HCT116 (cell line): ENCODE results near the gene PRDM11. TPM values are rescaled to one million over a fixed set of nuclear protein-coding genes. Genes with fewer than 3 reads are reported as not detected.

Experiments
- ATAC-seq: fragments of 200-7000 bp; cut with Tn5 transposase; 2 replicates; pipeline ENCODE4 v1.9.1; 2020; ENCODE audit warnings: mild to moderate bottlenecking, moderate library complexity
- BruUV-seq: library from RNA; stranded (reverse); fragments of 400-500 nt; replicated peaks from 2 replicates; lab custom pipeline; 2021; lab: Mats Ljungman, UMichigan
- CTCF ChIA-PET: fragments of 300-600 bp; sonication (Branson Sonifier 250); formaldehyde crosslinking; loops from one replicate; lab custom pipeline; 2021; ENCODE audit warnings: antibody characterized with exemption; lab: Charles Lee
- POLR2A ChIA-PET: fragments of 300-600, 350-600 bp; sonication (Branson Sonifier 250); formaldehyde crosslinking; loops from one replicate; lab custom pipeline; 2021; ENCODE audit warnings: antibody characterized with exemption; lab: Charles Lee
- RAD21 ChIA-PET, 2 experiments: fragments of 300-600 bp; sonication (Branson Sonifier 250); formaldehyde crosslinking; loops; one replicate each; lab custom pipeline; 2023; ENCODE audit warnings: low total read pairs in 2 of 2; ENCODE audit not compliant: uncharacterized antibody in 2 of 2, unreplicated experiment in 2 of 2, low non-redundant PET in 1 of 2; lab: Charles Lee
- DNase-seq: peaks from one replicate; pipeline ENCODE4 v3.0.0-alpha.2; 2010; ENCODE audit warnings: low read depth, low spot score
- H2AFZ ChIP-seq: fragments of 200-600 bp; shearing (Covaris generic), sonication (generic); 2 replicates; pipeline ENCODE4 v1.6.1; 2017; ENCODE audit warnings: low read depth, mixed run types, mixed read lengths, antibody characterized with exemption, low read length; ENCODE audit not compliant: poor library complexity, severe bottlenecking
- H3K27ac ChIP-seq: 2 replicates; pipeline ENCODE4 v1.5.1; 2012; ENCODE audit warnings: low read depth, low read length
- H3K27me3 ChIP-seq: fragments of 200-600 bp; sonication (generic); 2 replicates; pipeline ENCODE4 v1.6.1; 2016; ENCODE audit warnings: mixed run types, low read length, mixed read lengths; ENCODE audit not compliant: insufficient read depth
- H3K36me3 ChIP-seq, 2 experiments: fragments of 200-500 bp in 1 of 2; fragments of 200-600 bp in 1 of 2; sonication (Bioruptor generic) in 1 of 2; sonication (generic) in 1 of 2; 2 replicates each; pipeline versions ENCODE4 v1.5.1 to v1.6.1; 2014 to 2016; ENCODE audit warnings: low read length in 2 of 2, inconsistent platforms in 1 of 2, mixed read lengths in 1 of 2, mixed run types in 1 of 2; ENCODE audit not compliant: insufficient read depth in 2 of 2, control insufficient read depth in 1 of 2
- H3K4me1 ChIP-seq, 2 experiments: fragments of 200-600 bp in 1 of 2; sonication (generic) in 1 of 2; 2 replicates each; pipeline versions ENCODE4 v1.5.1 to v1.6.1; 2012 to 2017; ENCODE audit warnings: low read length in 2 of 2, inconsistent platforms in 1 of 2, mild to moderate bottlenecking in 1 of 2, mixed read lengths in 1 of 2, mixed run types in 1 of 2, moderate library complexity in 1 of 2; ENCODE audit not compliant: insufficient read depth in 2 of 2, control insufficient read depth in 1 of 2
- H3K4me2 ChIP-seq: fragments of 200-600 bp; sonication (generic); 2 replicates; pipeline ENCODE4 v1.6.1; 2017; ENCODE audit warnings: mixed run types, low read length, mixed read lengths
- H3K4me3 ChIP-seq, 2 experiments: fragments of 200-600 bp in 1 of 2; sonication (generic) in 1 of 2; replicated peaks in 1 of 2; 2 replicates each; pipeline ENCODE4 v1.5.1; 2011 to 2016; ENCODE audit warnings: low read length in 2 of 2, control low read depth in 1 of 2, low read depth in 1 of 2, mild to moderate bottlenecking in 1 of 2, mixed read lengths in 1 of 2, mixed run types in 1 of 2
- H3K79me2 ChIP-seq: fragments of 200-600 bp; sonication (generic); 2 replicates; pipeline ENCODE4 v1.6.1; 2017; ENCODE audit warnings: mild to moderate bottlenecking, mixed run types, low read length, moderate library complexity, mixed read lengths; ENCODE audit not compliant: insufficient read depth
- H3K9ac ChIP-seq: fragments of 200-600 bp; sonication (generic); 2 replicates; pipeline ENCODE4 v1.6.1; 2016; ENCODE audit warnings: low read length, mixed read lengths
- H3K9me2 ChIP-seq: fragments of 200-600 bp; sonication (generic), shearing (Covaris generic); 2 replicates; pipeline ENCODE4 v1.6.1; 2017; ENCODE audit warnings: mixed run types, mild to moderate bottlenecking, moderate library complexity; ENCODE audit not compliant: insufficient read depth
- H3K9me3 ChIP-seq, 2 experiments: fragments of 200-500 bp in 1 of 2; fragments of 200-600 bp in 1 of 2; sonication (Bioruptor generic) in 1 of 2; sonication (generic) in 1 of 2; 2 replicates each; pipeline ENCODE4 v1.6.1; 2014 to 2017; ENCODE audit warnings: low read length in 2 of 2, mixed read lengths in 2 of 2, inconsistent platforms in 1 of 2, low read depth in 1 of 2, mild to moderate bottlenecking in 1 of 2, mixed run types in 1 of 2, moderate library complexity in 1 of 2; ENCODE audit not compliant: control insufficient read depth in 1 of 2, insufficient read depth in 1 of 2
- H4K20me1 ChIP-seq: fragments of 200-600 bp; sonication (generic), shearing (Covaris generic); 2 replicates; pipeline ENCODE4 v1.6.1; 2017; ENCODE audit warnings: mixed run types, mild to moderate bottlenecking, moderate library complexity; ENCODE audit not compliant: insufficient read depth
- ATF3 ChIP-seq: IDR thresholded peaks from 2 replicates; pipeline ENCODE4 v1.6.1; 2012
- CBX3 ChIP-seq: IDR thresholded peaks from 2 replicates; pipeline ENCODE4 v1.6.1; 2012; ENCODE audit warnings: low read depth
- CEBPB ChIP-seq: IDR thresholded peaks from 2 replicates; pipeline ENCODE4 v1.6.1; 2012; ENCODE audit warnings: low read depth
- CTCF ChIP-seq, 3 experiments: fragments of 200-600 bp in 1 of 3; sonication (generic) in 1 of 3; IDR thresholded peaks in 2 of 3; conservative IDR thresholded peaks in 1 of 3; 2 replicates each; pipeline ENCODE4 v1.5.1; 2012 to 2017; ENCODE audit warnings: low read depth in 2 of 3, low read length in 2 of 3, antibody characterized with exemption in 1 of 3, borderline replicate concordance in 1 of 3, control low read depth in 1 of 3, mild to moderate bottlenecking in 1 of 3, mixed read lengths in 1 of 3, mixed run types in 1 of 3, moderate library complexity in 1 of 3; ENCODE audit not compliant: insufficient read depth in 1 of 3
- ELF1 ChIP-seq: IDR thresholded peaks from 2 replicates; pipeline ENCODE4 v1.6.1; 2012; ENCODE audit warnings: low read depth, borderline replicate concordance
- EZH2phosphoT487 ChIP-seq: fragments of 200-600 bp; IDR thresholded peaks from 2 replicates; pipeline ENCODE4 v1.6.1; 2018; ENCODE audit warnings: antibody characterized with exemption, borderline replicate concordance
- FOSL1 ChIP-seq: IDR thresholded peaks from 2 replicates; pipeline ENCODE4 v1.6.1; 2012; ENCODE audit warnings: low read depth
- JUND ChIP-seq: IDR thresholded peaks from 2 replicates; pipeline ENCODE4 v1.6.1; 2012
- POLR2A ChIP-seq: IDR thresholded peaks from 2 replicates; pipeline ENCODE4 v1.7.0; 2011; ENCODE audit warnings: borderline replicate concordance; ENCODE audit not compliant: insufficient read depth, insufficient read length; ENCODE audit errors: extremely low read depth
- POLR2AphosphoS5 ChIP-seq: IDR thresholded peaks from 2 replicates; pipeline ENCODE4 v1.6.1; 2011; ENCODE audit warnings: mild to moderate bottlenecking, low read depth, low read length, moderate library complexity
- RAD21 ChIP-seq: IDR thresholded peaks from 2 replicates; pipeline ENCODE4 v1.6.1; 2012; ENCODE audit warnings: low read depth, mild to moderate bottlenecking
- SIN3A ChIP-seq: IDR thresholded peaks from 2 replicates; pipeline ENCODE4 v1.6.1; 2012; ENCODE audit warnings: low read depth
- SP1 ChIP-seq: IDR thresholded peaks from 2 replicates; pipeline ENCODE4 v1.6.1; 2012; ENCODE audit warnings: low read depth
- TCF7L2 ChIP-seq: IDR thresholded peaks from 2 replicates; pipeline ENCODE4 v1.7.0; 2011; ENCODE audit warnings: borderline replicate concordance, inconsistent platforms; ENCODE audit not compliant: insufficient read depth, insufficient read length; ENCODE audit errors: extremely low read depth
- YY1 ChIP-seq: IDR thresholded peaks from 2 replicates; pipeline ENCODE4 v1.6.1; 2011; ENCODE audit warnings: low read length, low read depth, moderate library complexity, mild to moderate bottlenecking; ENCODE audit not compliant: insufficient replicate concordance; ENCODE audit errors: extremely low read depth
- ZBTB33 ChIP-seq: IDR thresholded peaks from 2 replicates; pipeline ENCODE4 v1.6.1; 2011; ENCODE audit warnings: mild to moderate bottlenecking, low read length, moderate library complexity; ENCODE audit not compliant: insufficient replicate concordance; ENCODE audit errors: extremely low read depth
- ZFX ChIP-seq: fragments of 450-650 bp; IDR thresholded peaks from 2 replicates; pipeline ENCODE4 v1.6.1; 2017
- ZNF274 ChIP-seq: fragments of 200-500 bp; sonication (Bioruptor generic); IDR thresholded peaks from 2 replicates; pipeline ENCODE4 v1.6.1; 2014; ENCODE audit warnings: mild to moderate bottlenecking, low read depth, low read length, inconsistent platforms
- intact Hi-C: fragments of 100-400 bp; cut with micrococcal nuclease; formaldehyde crosslinking; loops from 2 replicates; pipeline ENCODE4 v1.10.0; 2022
- total RNA-seq: library from RNA; stranded (reverse); gene quantifications from one replicate; pipeline ENCODE4 v1.2.1, GENCODE V29; 2021; ENCODE audit not compliant: unreplicated experiment

The PRDM11 gene
- total RNA-seq, 1 experiment from 2014 or later = 9.3 TPM

- intact Hi-C loops = no loop called here
- Histone ChIP-seq H3K27ac (no peak overlapping the region), H3K4me1 (no peaks in the 10 kb centered on the region), H3K79me2 (no peaks in the 10 kb centered on the region), H3K27me3 (peaks cover 45% of the 10 kb centered on the region), H3K4me2 (no peak overlapping the region), H3K9me2 (no peaks in the 10 kb centered on the region), H3K9me3 (no peaks in the 10 kb centered on the region), H3K4me3 (no peak overlapping the region), H3K9ac (no peak overlapping the region), H4K20me1 (no peaks in the 10 kb centered on the region), H3K36me3 (no peaks in the 10 kb centered on the region), H2AFZ (no peak overlapping the region)
- no TSS peak for BruUV-seq
- ATAC-seq (no peak), DNase-seq (no peak)
- no peak for TF ChIP-seq POLR2A
- no peak for TF ChIP-seq RAD21
- ChIA-PET POLR2A (interaction anchor here (0.8 kb wide), 1 partner anchor 241 kb away, joined by 5 read pairs; no protein-coding TSS in a partner anchor), RAD21 (no interaction called here), CTCF (interaction anchor here (1.9 to 10.7 kb wide), 2 partner anchors 12 to 161 kb away, joined by 5 to 236 read pairs; no protein-coding TSS in a partner anchor)
Measured at GRCh38 chr11:45098929-45099328, 47.5 kb upstream of the PRDM11 start.

- CTCF ChIA-PET = interaction anchor here (1.4 to 10.7 kb wide), 3 partner anchors 9 to 173 kb away, joined by 3 to 236 read pairs (median 126); no protein-coding TSS in a partner anchor
- Histone ChIP-seq H3K9me3 (no peaks in the 10 kb centered on the region), H3K36me3 (no peaks in the 10 kb centered on the region), H3K79me2 (no peaks in the 10 kb centered on the region), H3K9ac (no peak overlapping the region), H3K4me3 (no peak overlapping the region), H4K20me1 (no peaks in the 10 kb centered on the region), H3K4me2 (no peak overlapping the region), H2AFZ (no peak overlapping the region), H3K4me1 (no peaks in the 10 kb centered on the region), H3K27ac (no peak overlapping the region), H3K9me2 (no peaks in the 10 kb centered on the region), H3K27me3 (peaks cover 40% of the 10 kb centered on the region)
- ATAC-seq (peak; percentile 61; the same call in 1 of the 2 replicates), DNase-seq (no peak)
- intact Hi-C loops = no loop called here
- RAD21 ChIA-PET = no interaction called here
- BruUV-seq = no TSS peak
- POLR2A ChIA-PET = no interaction called here
- TF ChIP-seq ZNF274 = no peak
- no peak for TF ChIP-seq SP1
- TF ChIP-seq ZFX = no peak
- TF ChIP-seq POLR2AphosphoS5 = no peak
- TF ChIP-seq EZH2phosphoT487 = no peak
- TF ChIP-seq ZBTB33 = no peak
- TF ChIP-seq JUND = no peak
- no peak for TF ChIP-seq CBX3
- TF ChIP-seq CTCF (IDR thresholded peaks at IDR 0.05 in 2 of 3, conservative IDR thresholded peaks at IDR 0.05 in 1 of 3; ENCODE audit: borderline replicate concordance in 1 of 3, insufficient read depth in 1 of 3, low read depth in 2 of 3, low read length in 2 of 3) = no peak
- no peak for TF ChIP-seq FOSL1
- TF ChIP-seq SIN3A = no peak
- no peak for TF ChIP-seq ELF1
- TF ChIP-seq POLR2A = no peak
- no peak for TF ChIP-seq CEBPB
- TF ChIP-seq ATF3 = no peak
- no peak for TF ChIP-seq YY1
- TF ChIP-seq TCF7L2 = no peak
Measured at GRCh38 chr11:45100339-45100738, 46.1 kb upstream of the PRDM11 start.
